SK-N-MC (cell line): ENCODE results near the gene RNU4-1.

Experiments used
- EZH2 ChIP-seq: fragments of 200-600 bp; sonication (generic); IDR thresholded peaks from one replicate; pipeline ENCODE4 v1.6.1; 2017; ENCODE audit warnings: antibody characterized with exemption
- POLR2AphosphoS5 ChIP-seq: IDR thresholded peaks from 2 replicates; pipeline ENCODE4 v1.6.1; 2012; ENCODE audit warnings: mild to moderate bottlenecking, low read depth, low read length, borderline replicate concordance

DNA sequence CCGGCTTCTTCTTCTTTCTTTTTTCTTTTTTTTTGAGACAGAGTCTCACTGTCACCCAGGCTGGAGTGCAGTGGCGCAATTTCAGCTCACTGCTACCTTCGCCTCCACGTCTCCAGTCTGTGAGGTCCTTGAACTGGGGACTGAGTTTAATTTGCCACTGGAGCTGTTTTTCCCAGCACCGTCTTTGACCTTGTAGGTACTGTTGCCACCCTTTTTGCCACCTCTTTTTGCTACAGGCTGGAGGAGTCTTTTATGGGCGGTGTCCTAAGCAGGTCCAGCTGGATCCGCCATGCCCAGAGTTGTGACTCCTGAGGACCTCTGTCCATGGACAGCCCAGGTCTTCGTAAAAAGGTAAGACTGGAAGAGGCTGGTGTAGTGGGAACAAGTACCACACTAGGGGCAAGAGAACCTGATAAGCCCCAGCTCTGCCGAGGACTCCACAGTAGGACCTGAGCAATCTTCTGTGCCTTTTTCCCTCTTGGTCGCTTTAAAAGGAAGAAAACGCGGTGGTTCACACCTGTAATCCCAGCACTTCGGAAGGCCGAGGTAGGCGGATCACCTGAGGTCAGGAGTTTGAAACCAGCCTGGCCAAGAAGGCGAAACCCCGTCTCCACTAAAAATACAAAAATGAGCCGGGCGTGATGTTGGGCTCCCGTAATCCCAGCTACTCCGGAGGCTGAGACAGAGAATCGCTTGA lies 2.3 kb downstream of the RNU4-1 start:
- TF ChIP-seq EZH2 (no peak), POLR2AphosphoS5 (no peak)
